ENCODE data around the gene SNIP1.
"Not testable (repeated sequence)": the region's sequence is repeated elsewhere in the genome, so short reads cannot be mapped to it uniquely, and the experiment has no call there.

Gene SNIP1

DNA sequence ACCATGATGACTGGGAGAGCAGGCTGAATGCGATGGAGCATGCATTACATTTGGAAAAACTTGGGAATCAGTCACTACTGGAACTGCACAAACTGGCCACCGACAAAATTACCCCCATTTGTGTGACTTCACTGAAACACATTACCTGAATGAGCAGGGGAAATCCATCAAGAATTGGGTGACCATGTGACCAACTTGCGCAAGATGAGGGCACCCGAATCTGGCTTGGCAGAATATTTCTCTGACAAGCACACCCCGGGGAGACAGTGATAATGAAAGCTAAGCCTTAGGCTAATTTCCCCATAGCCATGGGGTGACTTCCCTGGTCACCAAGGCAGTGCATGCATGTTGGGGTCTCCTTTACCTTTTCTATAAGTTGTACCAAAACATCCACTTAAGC, 9.1 kb downstream of the SNIP1 start:
- Histone ChIP-seq H3K27me3 (ENCODE audit: insufficient read depth, low read length, poor library complexity) (no peaks in the 10 kb centered on the region), H3K4me1 (ENCODE audit: insufficient read depth, low read length) (no peaks in the 10 kb centered on the region), H3K4me3 (ENCODE audit: low read depth in 1 of 2, low read length in 2 of 2) (no peak overlapping the region), H3K4me2 (ENCODE audit: insufficient read depth, low read length) (no peak overlapping the region), H3K9me3 (ENCODE audit: insufficient read depth, low read length, severe bottlenecking) (no peaks in the 10 kb centered on the region), H3K79me2 (ENCODE audit: insufficient read depth, low read length) (peaks cover 10% of the 10 kb centered on the region), H3K36me3 (ENCODE audit: insufficient read depth, low read length) (peaks cover 69% of the 10 kb centered on the region), H2AFZ (ENCODE audit: low read depth, low read length) (no peak overlapping the region), H4K20me1 (ENCODE audit: insufficient read depth, low read length) (peaks cover 3% of the 10 kb centered on the region; the same call in 1 of the 2 replicates), H3K9ac (ENCODE audit: low read depth, low read length) (no peak overlapping the region), H3K27ac (ENCODE audit: low read length) (no peak overlapping the region)
- no peak for DNase-seq
- TF ChIP-seq EZH2 (IDR thresholded peaks at IDR 0.05; ENCODE audit: borderline replicate concordance, low read depth, low read length, severe bottlenecking), result no peak
- TF ChIP-seq, protein P1, sequence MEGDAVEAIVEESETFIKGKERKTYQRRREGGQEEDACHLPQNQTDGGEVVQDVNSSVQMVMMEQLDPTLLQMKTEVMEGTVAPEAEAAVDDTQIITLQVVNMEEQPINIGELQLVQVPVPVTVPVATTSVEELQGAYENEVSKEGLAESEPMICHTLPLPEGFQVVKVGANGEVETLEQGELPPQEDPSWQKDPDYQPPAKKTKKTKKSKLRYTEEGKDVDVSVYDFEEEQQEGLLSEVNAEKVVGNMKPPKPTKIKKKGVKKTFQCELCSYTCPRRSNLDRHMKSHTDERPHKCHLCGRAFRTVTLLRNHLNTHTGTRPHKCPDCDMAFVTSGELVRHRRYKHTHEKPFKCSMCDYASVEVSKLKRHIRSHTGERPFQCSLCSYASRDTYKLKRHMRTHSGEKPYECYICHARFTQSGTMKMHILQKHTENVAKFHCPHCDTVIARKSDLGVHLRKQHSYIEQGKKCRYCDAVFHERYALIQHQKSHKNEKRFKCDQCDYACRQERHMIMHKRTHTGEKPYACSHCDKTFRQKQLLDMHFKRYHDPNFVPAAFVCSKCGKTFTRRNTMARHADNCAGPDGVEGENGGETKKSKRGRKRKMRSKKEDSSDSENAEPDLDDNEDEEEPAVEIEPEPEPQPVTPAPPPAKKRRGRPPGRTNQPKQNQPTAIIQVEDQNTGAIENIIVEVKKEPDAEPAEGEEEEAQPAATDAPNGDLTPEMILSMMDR (IDR thresholded peaks at IDR 0.05; ENCODE audit: borderline replicate concordance, extremely low read depth, low read length, poor library complexity, severe bottlenecking), result no peak
- ATAC-seq (ENCODE audit: insufficient read depth, low read depth), result no peak

DNA sequence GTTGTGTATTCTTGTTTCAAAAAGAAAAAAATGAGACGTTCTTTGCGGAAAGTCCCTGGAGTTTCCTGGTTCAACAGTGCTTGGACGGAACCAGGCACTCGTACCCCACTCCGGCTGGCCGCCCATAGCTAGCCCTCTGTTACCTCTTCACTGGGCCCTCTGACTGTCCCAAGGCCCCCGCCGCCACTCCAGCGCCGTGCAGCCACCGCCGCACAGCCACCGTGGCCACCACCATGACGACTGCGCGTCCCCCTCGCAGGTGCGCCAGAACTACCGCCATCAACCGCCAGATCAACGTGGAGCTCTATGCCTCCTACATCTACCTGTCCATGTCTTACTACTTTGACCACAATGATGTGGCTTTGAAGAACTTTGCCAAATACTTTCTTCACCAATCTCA, 9.6 kb downstream of the SNIP1 start:
- no peak for TF ChIP-seq EZH2 (IDR thresholded peaks at IDR 0.05; ENCODE audit: borderline replicate concordance, low read depth, low read length, severe bottlenecking)
- TF ChIP-seq, protein P1 (IDR thresholded peaks at IDR 0.05; ENCODE audit: borderline replicate concordance, extremely low read depth, low read length, poor library complexity, severe bottlenecking), result no peak
- no peak for ATAC-seq (ENCODE audit: insufficient read depth, low read depth)
- no peak for DNase-seq
- H3K4me3 ChIP-seq (ENCODE audit: low read depth in 1 of 2, low read length in 2 of 2), result no peak overlapping the region
- no peaks in the 10 kb centered on the region for H3K4me1 ChIP-seq (ENCODE audit: insufficient read depth, low read length)
- peaks cover 8% of the 10 kb centered on the region for H3K79me2 ChIP-seq (ENCODE audit: insufficient read depth, low read length)
- H3K4me2 ChIP-seq (ENCODE audit: insufficient read depth, low read length), result no peak overlapping the region
- H3K9me3 ChIP-seq (ENCODE audit: insufficient read depth, low read length, severe bottlenecking), result no peaks in the 10 kb centered on the region
- H3K9ac ChIP-seq (ENCODE audit: low read depth, low read length), result no peak overlapping the region
- H2AFZ ChIP-seq (ENCODE audit: low read depth, low read length), result no peak overlapping the region
- H3K36me3 ChIP-seq (ENCODE audit: insufficient read depth, low read length), result peaks cover 70% of the 10 kb centered on the region
- no peaks in the 10 kb centered on the region for H3K27me3 ChIP-seq (ENCODE audit: insufficient read depth, low read length, poor library complexity)
- peaks cover 3% of the 10 kb centered on the region; the same call in 1 of the 2 replicates for H4K20me1 ChIP-seq (ENCODE audit: insufficient read depth, low read length)
- no peak overlapping the region for H3K27ac ChIP-seq (ENCODE audit: low read length)

DNA sequence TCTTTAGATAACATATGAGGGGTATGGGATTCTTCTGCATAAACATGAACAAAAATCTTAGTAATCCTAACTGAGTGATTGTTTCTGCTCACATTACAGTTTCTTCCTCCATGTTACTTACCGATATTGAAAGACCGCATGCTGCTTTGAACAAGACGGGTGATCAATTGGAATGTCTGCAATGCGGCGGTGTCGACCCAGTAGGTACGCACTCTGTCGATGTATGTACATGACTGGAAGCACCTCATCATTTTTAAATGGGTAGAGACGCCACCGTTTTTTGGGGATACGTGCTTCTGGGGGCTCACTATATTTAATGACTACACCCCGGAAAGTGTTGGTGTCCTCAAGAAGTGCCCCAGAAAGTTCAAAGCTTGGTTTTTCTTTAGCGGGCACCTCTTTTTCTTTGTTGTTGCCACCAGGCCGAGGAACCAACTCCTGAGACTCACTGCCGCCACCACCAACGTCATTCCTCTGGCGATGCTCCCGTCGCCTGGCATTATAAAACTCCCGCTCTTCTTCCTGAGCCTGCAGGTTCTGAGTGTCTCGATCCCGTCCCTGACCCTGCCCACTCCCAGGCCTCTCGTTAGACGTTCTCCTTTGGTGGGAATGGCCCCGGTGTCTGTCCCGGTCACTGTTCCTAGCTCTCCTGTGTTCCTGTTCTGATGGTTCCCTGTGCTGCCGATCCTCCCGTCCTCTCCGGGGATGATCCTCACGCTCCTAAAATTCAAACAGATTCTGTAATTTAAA, 13.9 kb downstream of the SNIP1 start:
- ATAC-seq (ENCODE audit: insufficient read depth, low read depth) (no peak), DNase-seq (no peak)
- H3K4me1 ChIP-seq (ENCODE audit: insufficient read depth, low read length), result no peaks in the 10 kb centered on the region
- H3K36me3 ChIP-seq (ENCODE audit: insufficient read depth, low read length), result peaks cover 71% of the 10 kb centered on the region
- H3K9ac ChIP-seq (ENCODE audit: low read depth, low read length), result no peak overlapping the region
- TF ChIP-seq, protein P1 (IDR thresholded peaks at IDR 0.05; ENCODE audit: borderline replicate concordance, extremely low read depth, low read length, poor library complexity, severe bottlenecking), result no peak
- no peak for TF ChIP-seq EZH2 (IDR thresholded peaks at IDR 0.05; ENCODE audit: borderline replicate concordance, low read depth, low read length, severe bottlenecking)
- H3K4me2 ChIP-seq (ENCODE audit: insufficient read depth, low read length), result no peak overlapping the region
- no peak overlapping the region for H3K27ac ChIP-seq (ENCODE audit: low read length)
- no peak overlapping the region for H2AFZ ChIP-seq (ENCODE audit: low read depth, low read length)
- H4K20me1 ChIP-seq (ENCODE audit: insufficient read depth, low read length), result 0 out of 2 replicates have a peak, but pooled peaks cover 3% of the 10 kb centered on the region
- 0 out of 2 replicates have a peak, but pooled peaks cover 4% of the 10 kb centered on the region for H3K79me2 ChIP-seq (ENCODE audit: insufficient read depth, low read length)
- no peak overlapping the region for H3K4me3 ChIP-seq (ENCODE audit: low read depth in 1 of 2, low read length in 2 of 2)
- H3K9me3 ChIP-seq (ENCODE audit: insufficient read depth, low read length, severe bottlenecking), result no peaks in the 10 kb centered on the region
- H3K27me3 ChIP-seq (ENCODE audit: insufficient read depth, low read length, poor library complexity), result no peaks in the 10 kb centered on the region

DNA sequence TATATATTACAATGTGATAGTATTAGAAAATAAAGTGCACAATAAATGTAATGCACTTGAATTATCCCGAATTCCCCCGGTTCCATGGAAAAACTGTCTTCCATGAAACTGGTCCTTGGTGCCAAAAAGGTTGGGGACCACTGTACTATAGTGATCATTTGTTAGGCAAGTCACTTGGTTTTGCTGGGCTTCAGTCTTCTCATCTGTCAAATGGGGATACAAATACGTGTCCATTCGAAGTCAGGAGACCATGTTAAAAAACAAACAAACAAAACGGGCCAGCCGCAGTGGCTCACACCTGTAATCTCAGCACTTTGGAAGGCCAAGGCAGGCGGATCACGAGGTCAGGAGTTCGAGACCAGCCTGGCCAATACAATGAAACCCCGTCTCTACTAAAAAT, 14.9 kb downstream of the SNIP1 start:
- H3K79me2 ChIP-seq (ENCODE audit: insufficient read depth, low read length); H3K27ac ChIP-seq (ENCODE audit: low read length); ATAC-seq (ENCODE audit: insufficient read depth, low read depth); H2AFZ ChIP-seq (ENCODE audit: low read depth, low read length); H3K9me3 ChIP-seq (ENCODE audit: insufficient read depth, low read length, severe bottlenecking); H4K20me1 ChIP-seq (ENCODE audit: insufficient read depth, low read length); H3K27me3 ChIP-seq (ENCODE audit: insufficient read depth, low read length, poor library complexity); H3K4me1 ChIP-seq (ENCODE audit: insufficient read depth, low read length); H3K4me3 ChIP-seq (ENCODE audit: low read depth in 1 of 2, low read length in 2 of 2); H3K9ac ChIP-seq (ENCODE audit: low read depth, low read length); DNase-seq; H3K4me2 ChIP-seq (ENCODE audit: insufficient read depth, low read length): not testable (repeated sequence)
- H3K36me3 ChIP-seq (ENCODE audit: insufficient read depth, low read length), result peaks cover 61% of the 10 kb centered on the region
